GM18505 (cell line): Measurements from ENCODE around the gene PSMA7.

ENCODE experiments used
- ATAC-seq: cut with Tn5 transposase; IDR thresholded peaks from one replicate; pipeline ENCODE4 v1.9.1; 2021; ENCODE audit not compliant: unreplicated experiment
- POLR2A ChIP-seq: IDR thresholded peaks from 4 replicates; pipeline ENCODE4 v1.6.1; 2011; ENCODE audit warnings: borderline replicate concordance; ENCODE audit not compliant: insufficient read depth, insufficient read length; ENCODE audit errors: extremely low read depth

Gene PSMA7

DNA sequence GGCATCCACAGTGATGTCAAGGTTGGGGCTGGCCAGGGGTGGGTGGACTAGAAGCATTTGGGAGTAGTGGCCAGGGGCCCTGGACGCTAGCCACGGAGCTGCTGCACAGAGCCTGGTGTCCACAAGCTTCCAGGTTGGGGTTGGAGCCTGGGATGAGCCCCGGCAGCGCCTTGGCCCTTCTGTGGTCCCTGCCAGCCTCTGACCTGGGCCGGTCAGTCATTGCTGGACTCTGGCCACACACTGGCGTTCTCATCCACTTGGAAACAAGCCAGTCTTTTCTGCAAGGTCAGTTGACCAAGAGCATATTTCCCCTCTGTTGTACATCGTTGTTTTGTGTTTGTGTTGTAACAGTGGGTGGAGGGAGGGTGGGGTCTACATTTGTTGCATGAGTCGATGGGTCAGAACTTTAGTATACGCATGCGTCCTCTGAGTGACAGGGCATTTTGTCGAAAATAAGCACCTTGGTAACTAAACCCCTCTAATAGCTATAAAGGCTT, 8.4 kb downstream of the PSMA7 start:
- no peak for ATAC-seq
- no peak for TF ChIP-seq POLR2A

DNA sequence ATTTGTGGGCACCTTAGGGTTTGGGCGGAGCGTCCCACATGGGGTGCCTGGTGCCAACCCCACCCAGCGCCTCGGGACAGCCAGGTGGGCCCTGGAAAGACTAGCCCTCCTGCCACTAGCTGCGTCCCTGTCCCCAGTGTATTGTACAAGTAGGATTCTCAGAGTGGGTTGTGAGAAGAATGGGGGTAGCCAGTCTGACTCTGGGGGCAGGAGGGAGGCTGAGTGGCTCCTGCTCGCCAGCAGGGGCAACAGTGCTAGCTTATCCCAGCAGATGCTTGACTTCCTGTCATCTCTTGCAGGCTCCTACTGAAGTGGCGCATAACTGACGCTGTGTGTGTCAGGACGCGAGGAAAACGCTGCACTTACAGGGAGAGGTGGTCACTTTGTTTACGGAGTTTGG, 9.3 kb downstream of the PSMA7 start:
- no peak for ATAC-seq
- no peak for TF ChIP-seq POLR2A

DNA sequence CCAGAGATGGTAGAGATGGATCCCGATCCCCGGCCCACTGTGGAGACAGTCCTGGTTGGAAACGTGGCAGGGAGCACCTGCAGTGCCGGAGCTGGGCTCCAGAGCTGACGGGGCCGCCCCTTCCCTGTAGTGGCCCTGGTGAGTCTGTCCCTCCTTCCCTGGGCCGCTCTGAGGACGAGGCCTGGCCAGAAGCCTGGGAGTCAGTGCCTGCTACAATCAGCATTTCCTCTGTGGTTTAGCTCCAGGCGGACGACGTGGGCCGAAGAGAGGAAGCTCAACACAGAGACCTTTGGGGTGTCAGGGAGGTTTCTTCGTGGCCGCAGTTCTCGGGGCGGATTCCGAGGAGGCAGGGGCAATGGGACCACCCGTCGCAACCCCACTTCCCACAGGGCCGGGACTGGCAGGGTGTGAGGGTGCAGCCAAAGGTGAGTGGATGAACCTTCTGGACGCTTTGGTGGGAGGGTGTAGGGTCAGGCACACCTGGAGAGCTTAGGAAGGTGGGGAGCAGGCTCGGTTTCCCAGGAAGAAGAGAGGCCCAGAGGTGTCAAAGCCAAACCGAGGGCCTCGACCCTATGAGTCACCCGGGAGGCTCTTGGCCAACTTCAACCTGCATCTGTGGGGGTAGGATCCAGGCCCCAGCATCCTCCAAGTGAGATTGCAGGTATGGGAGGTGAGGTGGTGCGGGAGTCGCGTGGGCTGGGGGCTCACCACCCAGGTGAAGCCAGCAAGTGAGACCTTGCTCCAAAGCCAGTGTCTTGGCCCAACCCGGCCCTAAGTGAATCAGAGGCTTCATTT, 9.9 kb downstream of the PSMA7 start:
- TF ChIP-seq POLR2A: no peak
- no peak for ATAC-seq

DNA sequence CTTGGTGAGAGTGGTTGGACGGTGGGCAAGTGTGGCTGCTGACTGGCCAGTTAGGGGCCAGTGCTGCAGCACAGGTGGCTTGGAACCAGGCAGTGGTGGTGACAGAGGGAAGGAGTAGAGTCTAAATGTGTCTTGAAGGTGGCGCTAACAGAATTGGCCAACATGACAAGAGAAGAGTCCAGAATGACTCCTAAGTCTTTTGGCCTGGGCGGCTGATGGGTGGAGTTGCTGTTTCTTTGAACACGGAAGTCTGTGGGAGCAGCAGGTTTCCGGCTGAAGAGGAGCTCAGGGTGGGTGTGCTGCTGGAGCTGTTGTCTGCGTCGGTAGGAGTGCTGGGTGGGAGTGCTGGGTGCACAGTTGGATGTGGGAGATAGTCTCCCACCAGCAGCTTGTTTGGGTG, 10.8 kb downstream of the PSMA7 start:
- no peak for TF ChIP-seq POLR2A

DNA sequence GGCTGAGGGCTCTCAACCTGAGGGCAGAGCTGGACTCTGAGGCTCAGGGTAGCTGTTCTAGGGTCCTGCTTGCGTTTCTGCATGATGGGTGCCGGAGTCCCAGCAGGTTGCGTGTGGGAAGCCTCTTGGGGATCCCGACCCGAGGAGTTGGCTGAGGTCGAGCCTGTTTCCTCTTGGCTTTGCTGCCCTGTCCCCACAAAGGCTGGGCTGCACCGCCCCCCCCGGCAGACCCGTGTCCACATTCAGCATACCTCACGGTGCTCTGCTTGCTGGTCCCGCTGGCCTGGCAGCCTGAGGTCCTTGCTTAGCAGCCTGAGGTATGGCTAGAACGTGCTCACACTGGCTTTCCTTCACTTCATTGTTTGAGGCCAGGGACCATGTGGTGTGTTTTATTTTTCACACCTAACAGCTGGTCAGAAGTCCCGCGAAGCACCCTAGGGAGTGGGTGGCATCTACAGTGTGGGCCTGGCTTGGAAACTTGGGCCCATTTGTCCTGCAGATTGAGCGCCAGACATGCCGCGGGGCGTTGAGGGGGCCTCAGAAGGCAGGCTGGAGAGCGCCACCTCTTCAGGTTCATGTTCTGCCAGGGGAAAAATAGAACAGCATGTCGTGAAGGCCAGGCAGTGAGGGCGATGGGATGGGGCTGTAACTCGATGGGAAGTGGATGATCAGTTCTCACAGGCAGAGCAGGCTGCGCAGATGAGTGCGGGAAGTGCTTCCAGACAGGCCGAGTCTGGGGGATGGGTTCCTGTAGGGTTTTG, 11.5 kb downstream of the PSMA7 start:
- ATAC-seq: no peak
- TF ChIP-seq POLR2A: no peak

More for the DNA sequence above, 10.8 kb downstream of the PSMA7 start:
- no peak for ATAC-seq

DNA sequence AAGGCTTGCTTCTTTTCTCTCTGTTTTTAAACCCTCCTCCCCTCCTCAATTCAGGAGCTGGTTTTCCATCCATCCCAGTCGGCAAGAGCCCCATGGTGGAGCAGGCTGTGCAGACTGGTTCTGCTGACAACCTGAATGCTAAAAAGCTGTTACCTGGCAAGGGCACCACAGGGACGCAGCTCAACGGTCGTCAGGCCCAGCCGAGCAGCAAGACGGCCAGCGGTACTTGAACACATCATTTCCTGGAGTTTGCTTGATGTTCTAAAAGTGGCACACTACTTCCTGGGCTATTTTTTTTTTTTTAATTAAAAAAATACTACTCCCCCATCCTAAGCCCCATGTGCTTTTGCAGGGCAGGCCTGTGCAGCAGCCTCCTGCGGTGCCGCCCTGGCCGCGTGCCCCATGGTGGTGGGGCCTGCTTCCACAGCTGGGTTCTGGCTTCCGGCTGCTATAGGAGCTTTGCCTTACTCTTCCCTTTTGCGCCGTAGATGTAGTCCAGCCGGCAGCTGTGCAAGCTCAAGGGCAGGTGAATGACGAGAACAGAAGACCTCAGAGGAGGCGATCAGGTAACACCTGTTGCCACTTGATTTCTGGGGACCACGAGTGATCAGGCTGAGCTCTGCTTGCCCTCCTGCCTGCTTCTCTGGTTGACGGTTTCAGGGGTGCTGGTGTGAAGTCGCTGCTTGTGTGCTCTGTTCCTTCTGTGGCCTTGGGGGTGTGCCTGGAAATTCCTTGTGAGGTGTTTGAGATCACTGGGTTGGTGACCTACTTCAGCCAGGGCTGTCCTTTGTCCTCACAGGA, 13.3 kb downstream of the PSMA7 start:
- TF ChIP-seq POLR2A: no peak
- no peak for ATAC-seq

DNA sequence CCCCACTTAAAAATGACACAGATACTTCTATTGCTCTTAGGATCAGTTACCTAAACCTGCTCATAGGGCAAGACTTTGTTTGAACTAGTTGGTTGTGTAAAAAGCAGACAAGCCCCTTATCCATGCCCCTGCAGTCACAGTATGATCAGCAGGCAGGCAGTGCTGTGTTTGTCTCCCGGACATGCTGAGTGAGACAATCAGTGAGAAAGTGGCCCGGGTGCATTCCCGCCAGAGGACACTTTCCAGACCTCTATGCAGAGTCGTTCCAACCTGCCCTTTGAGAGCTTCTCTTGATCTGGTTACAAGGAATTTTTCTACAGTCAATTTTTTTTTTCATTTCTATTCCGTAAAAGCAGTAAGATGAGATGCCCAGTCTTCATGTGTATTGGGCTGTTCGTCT, 14.7 kb downstream of the PSMA7 start:
- ATAC-seq: no peak
- TF ChIP-seq POLR2A: no peak

DNA sequence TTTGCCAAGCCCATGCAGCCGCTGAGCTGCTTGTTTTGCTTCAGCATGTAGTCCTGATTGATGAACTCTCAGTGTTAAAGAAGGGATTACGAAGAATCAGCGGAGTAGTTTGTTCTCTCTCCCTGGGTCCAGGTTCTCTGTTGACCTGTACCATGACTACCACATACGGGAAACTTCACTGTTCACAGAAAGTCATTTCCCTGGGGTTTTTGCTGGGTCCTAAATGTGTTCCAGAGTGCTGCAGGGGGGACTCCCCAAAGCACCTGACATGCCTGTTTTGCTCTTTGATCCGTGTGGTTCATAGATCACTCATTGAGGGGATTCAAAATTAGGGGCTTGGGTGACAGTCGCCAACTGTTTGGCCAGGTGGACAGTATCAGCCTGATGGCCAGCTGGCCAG, 15.4 kb downstream of the PSMA7 start:
- TF ChIP-seq POLR2A: no peak
- ATAC-seq: no peak

DNA sequence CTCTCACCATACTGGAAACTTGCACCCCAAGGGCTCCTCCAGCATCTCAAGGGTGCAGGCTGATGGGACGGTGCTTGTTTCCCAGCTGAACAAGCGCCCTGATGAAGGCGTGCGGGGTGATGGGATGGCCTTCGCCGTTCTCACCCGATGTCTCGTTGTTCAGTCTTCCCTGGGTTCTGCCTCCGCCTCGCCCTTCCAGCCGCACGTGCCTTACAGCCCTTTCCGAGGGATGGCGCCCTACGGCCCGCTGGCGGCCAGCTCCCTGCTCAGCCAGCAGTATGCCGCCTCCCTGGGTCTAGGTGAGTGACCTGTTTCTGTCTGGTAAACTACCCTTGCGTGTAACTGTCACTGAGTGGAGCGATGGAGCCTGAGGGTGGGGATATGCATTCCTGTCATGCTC, 17.1 kb downstream of the PSMA7 start:
- no peak for TF ChIP-seq POLR2A
- no peak for ATAC-seq

DNA sequence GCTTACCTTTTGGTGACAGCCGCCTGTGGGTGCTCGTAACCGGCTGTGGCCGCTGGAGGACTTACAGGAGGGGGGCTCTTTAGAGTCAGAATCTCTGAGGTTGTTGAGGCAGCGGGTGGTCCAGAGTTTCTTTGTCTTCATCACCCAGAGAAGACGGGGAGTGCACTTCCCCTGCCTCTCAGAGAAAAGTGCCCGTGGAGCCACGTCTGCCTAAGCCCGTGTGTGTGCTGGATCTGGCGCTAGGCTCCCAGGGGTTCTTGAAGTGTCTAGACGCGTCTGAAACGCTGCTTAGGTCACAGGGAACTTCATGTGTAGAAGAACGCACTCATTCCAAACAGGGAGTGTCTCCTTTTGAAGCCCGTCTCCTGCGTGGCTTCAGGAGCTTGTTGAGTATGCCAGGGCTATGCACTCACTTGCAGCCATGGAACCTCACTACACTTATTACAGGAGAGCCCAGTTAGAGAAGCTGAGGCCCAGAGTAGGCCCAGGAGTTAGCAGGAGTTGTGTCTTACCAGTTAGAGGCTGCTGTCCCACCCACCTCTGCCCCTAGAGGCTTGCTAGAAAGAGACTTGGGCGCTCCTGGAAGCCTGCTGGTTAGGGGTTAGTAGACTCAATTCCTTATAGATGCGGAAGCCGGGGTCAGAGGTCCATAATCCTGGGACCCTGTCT, 19.6 kb downstream of the PSMA7 start:
- no peak for TF ChIP-seq POLR2A
- ATAC-seq: no peak

DNA sequence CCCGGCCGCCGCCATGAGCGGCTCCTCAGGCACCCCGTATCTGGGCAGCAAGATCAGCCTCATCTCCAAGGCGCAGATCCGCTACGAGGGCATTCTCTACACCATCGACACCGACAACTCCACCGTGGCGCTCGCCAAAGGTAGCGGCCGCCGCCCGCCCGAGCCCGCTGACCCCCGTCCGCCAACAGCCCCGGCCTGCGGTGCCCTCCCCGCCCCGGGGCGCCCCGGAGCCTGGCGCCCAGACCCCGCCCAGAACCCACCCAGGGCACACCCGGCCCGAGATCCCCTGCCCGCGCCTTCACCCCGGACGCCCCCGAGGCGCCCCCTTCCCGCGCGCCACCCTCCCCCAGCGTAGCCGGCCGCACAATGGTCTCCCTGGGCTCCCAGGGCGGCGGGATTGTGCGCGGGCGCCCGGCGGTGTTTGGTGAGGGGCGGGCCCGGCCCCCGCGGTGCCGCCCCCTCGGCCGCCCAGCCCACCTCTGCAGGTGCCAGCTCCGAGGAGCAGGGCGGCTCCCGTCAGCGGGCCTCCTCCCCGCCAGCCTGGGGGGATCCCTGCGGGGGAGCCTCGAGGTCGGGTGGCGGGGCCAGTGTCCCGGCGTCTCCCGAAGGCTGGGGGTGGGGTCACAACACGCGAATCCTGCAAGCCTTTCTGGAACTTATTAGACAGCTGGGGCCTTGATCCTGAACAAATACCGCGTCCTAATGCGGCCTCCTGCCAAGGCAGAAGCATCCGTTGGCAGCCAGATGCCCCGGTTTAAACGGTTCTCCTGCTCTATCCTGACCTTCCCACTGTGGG, 20.3 kb downstream of the PSMA7 start:
- ATAC-seq: peak; percentile 15
- TF ChIP-seq POLR2A: no peak

DNA sequence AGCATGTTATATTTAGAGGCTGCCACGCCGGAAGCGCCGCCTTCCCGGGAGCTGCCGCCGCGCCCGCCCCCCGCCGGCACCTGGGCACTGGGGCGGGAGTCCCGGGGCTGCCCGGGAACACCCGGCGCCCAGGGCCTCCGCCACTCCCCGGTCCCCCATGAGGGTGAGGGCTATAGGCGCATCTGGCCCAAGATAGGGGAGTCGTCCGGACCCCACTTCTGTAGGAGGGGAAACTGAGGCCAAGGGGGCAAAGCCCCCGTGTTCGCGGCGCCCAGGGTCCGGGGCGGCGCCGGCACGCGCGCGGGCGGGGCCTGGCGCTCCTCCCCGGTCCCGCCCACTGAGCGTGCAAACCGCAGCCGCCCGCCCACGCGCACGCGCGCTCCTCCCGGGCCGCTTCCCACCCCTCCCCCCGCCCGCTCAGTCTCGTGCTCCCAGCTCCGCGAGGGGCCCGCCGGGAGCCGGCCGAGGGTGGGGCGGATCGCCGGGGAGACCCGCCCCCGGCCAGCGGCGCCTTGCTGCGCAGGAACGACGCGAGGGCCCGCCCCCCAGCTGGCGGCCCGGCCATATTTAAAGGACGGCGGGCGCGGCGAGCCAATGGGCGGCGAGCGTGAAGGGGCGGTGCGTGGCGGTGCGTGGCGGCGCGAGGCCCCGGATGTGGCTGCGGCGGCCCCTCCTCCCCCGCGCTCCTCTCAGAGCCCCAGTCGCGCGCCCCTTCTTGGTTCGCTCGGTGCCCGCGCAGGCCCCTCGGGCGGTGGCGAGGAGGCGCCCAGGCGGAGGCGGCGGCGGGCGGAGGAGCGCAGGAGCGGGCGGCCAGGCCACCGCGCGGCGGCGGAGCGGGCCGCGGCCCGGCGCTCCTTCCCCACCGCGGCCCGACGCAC, 21.2 kb downstream of the PSMA7 start, which contains the start of gene LSM14B:
LSM14B (plus strand) TSS at position 700 of the 878 bp plus-strand sequence. CDS start 192 bp downstream, outside the sequence.
- peak; percentile 38 for TF ChIP-seq POLR2A
- ATAC-seq: peak; percentile 74
